ENCODE measurements around the gene SEC62. TPM values are rescaled to one million over a fixed set of nuclear protein-coding genes. Genes with fewer than 3 reads are reported as not detected.

The SEC62 gene
- total RNA-seq, 6 experiments from 2014 or later: 124 to 153 (median 133) TPM

DNA sequence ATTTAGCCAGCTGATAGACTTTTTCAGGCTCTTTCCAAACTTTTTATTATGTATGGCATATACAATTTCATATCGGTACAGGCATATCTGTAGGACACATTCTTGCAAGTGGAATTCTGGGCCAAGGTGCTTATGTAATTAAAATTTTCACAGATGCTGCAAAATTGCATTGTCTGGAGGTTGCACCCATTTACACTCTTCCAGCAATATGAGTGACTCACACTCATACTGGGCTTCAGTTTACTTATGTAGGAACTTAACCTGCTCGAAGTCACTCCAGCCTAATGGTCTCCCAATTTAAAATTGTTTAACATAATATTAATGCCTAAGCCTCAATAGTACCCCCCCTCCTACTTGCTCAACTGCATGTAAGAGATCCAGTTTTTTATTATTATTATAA lies 11.2 kb upstream of the SEC62 start:
- 0 out of 2 replicates have a peak, but pooled peaks cover 5% of the 10 kb centered on the region for H3K36me3 Mint-ChIP-seq (ENCODE audit: low read depth)
- TF ChIP-seq, protein P1, sequence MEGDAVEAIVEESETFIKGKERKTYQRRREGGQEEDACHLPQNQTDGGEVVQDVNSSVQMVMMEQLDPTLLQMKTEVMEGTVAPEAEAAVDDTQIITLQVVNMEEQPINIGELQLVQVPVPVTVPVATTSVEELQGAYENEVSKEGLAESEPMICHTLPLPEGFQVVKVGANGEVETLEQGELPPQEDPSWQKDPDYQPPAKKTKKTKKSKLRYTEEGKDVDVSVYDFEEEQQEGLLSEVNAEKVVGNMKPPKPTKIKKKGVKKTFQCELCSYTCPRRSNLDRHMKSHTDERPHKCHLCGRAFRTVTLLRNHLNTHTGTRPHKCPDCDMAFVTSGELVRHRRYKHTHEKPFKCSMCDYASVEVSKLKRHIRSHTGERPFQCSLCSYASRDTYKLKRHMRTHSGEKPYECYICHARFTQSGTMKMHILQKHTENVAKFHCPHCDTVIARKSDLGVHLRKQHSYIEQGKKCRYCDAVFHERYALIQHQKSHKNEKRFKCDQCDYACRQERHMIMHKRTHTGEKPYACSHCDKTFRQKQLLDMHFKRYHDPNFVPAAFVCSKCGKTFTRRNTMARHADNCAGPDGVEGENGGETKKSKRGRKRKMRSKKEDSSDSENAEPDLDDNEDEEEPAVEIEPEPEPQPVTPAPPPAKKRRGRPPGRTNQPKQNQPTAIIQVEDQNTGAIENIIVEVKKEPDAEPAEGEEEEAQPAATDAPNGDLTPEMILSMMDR (IDR thresholded peaks at IDR 0.05): no peak
- peaks cover 14% of the 10 kb centered on the region for H3K4me1 Mint-ChIP-seq (ENCODE audit: low read depth)
- peaks cover 6% of the 10 kb centered on the region for H3K27me3 Mint-ChIP-seq (ENCODE audit: insufficient read depth)
- no peak overlapping the region for H3K4me3 Mint-ChIP-seq
- no peak for DNase-seq
- no peaks in the 10 kb centered on the region for H3K9me3 Mint-ChIP-seq
- no peak overlapping the region for H3K27ac Mint-ChIP-seq

DNA sequence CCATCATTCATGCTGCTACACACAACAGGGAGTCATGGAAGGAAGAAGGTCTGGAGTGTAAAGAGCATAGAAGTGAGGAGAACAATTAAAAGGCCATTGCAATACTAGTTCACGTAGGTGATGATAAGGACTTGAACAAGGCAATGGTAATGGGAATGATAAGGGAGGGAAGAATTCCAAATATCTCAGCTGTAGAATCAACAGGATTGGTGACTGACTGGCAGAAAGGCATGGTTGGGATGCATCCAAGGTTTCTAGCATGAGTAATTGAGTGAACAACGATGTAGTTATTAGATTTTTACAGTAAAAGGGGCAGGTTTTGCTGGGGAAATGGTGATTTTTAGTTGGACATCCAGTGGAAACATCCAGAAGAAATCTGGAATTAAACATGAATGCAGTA lies 2.4 kb upstream of the SEC62 start:
- H3K36me3 Mint-ChIP-seq (ENCODE audit: low read depth): peaks cover 13% of the 10 kb centered on the region
- TF ChIP-seq, protein P1 (IDR thresholded peaks at IDR 0.05): no peak
- DNase-seq: peak; percentile 61
- H3K27ac Mint-ChIP-seq: peak overlapping the region; percentile 2; the same call in 1 of the 2 replicates
- peaks cover 5% of the 10 kb centered on the region for H3K9me3 Mint-ChIP-seq
- H3K4me3 Mint-ChIP-seq: peak overlapping the region; percentile 22
- H3K27me3 Mint-ChIP-seq (ENCODE audit: insufficient read depth): peaks cover 2% of the 10 kb centered on the region
- H3K4me1 Mint-ChIP-seq (ENCODE audit: low read depth): peaks cover 35% of the 10 kb centered on the region

DNA sequence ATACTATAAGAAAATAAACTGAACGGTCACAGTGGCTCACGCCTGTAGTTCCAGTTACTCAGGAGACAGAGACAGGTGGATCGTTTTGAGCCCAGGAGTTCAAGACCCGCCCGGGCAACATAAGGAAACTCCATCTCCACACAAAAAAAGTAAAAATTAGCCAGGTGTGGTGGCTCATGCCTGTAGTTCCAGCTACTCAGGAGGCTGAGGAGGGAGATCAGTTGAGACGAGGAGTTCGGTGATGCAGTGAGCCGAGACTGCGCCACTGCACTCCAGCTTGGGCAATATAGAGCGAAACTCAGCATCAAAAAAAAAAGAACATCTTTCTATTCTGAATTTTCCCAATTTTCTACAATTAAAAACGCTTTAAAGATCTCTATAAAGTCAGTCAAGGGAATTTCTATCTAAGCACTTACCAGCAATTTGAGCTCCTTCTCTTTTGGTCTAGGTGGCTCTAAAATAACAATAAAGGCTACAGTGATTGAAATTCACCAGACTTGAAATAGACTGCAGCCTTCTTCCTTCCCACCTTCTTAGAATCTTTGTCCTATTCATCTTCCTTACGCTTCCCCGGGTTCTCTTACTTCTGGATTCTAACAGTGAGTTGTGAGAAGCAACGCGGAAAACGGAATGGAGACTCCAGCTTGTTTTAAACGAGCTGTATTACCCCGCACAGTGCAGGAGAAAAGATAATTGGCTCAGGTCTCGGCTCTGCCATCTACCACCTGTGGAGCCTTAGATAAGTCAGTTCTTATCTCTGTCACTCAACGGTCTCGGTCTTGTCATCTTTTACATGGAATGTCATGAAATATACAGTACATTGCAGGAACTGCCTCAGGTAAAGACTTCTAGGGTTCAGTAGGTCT lies 812 bp upstream of the SEC62 start:
- Mint-ChIP-seq H3K9me3 (peaks cover 5% of the 10 kb centered on the region), H3K4me3 (peak overlapping the region; percentile 92), H3K36me3 (ENCODE audit: low read depth) (peaks cover 19% of the 10 kb centered on the region), H3K27me3 (ENCODE audit: insufficient read depth) (no peaks in the 10 kb centered on the region; the same call in 1 of the 2 replicates), H3K4me1 (ENCODE audit: low read depth) (peaks cover 46% of the 10 kb centered on the region), H3K27ac (peak overlapping the region; percentile 97)
- TF ChIP-seq, protein P1 (IDR thresholded peaks at IDR 0.05): no peak
- no peak for DNase-seq

DNA sequence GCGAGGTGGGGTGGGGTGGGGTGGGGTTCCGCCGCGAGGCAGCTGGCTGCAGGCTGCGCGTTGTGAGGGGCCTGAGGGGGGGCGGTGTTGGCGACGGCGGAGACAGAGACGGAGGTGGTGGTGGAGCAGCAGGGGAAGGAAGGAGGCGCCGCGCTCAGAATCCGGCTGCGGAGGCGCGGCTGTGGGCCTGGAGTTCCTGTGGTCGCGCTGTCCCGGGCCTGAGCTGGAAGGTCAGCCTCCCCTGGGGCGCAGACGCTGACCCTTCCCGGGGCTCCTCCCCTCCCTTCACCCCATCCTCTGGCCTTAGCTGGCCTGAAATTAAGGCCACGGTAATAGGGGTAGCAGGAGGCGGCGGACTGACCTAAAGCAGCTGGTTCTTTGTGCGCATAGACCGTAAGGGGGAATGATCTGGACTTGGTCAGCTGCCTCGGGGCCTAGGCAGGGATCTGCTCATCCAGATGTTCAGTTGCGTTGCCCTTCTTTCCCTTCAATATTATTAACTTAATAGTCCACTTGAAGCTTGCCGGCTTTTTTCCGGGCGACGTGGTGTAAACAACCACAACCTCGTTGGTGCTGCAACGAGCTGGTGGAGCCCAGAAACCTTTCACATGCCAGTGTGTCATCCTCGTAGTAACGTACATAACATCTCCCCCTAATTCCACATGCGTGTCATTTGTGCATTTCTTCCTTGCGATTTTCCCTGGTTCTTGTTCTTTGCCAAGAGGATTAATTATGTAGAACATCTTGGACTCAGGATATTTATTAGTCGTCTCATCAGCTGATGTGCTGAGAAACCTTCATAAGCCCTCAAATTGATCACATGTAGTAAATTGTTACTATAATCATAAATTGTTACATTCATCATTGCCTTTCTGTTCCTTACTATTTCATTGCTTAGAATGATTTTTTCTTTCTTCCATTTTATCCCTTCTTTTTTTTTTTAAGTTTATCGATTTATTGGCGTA lies 626 bp downstream of the SEC62 start:
- peak overlapping the region; percentile 97 for H3K27ac Mint-ChIP-seq

More for the DNA sequence above, 626 bp downstream of the SEC62 start:
- Mint-ChIP-seq H3K9me3 (peaks cover 5% of the 10 kb centered on the region), H3K36me3 (ENCODE audit: low read depth) (peaks cover 19% of the 10 kb centered on the region), H3K27me3 (ENCODE audit: insufficient read depth) (no peaks in the 10 kb centered on the region; the same call in none of the 2 replicates), H3K4me3 (peak overlapping the region; percentile 92), H3K4me1 (ENCODE audit: low read depth) (peaks cover 56% of the 10 kb centered on the region)
- TF ChIP-seq, protein P1 (IDR thresholded peaks at IDR 0.05): no peak
- DNase-seq: peak; percentile 32

Data from HFFc6 (cell line).